ENCODE measurements around the gene MAP3K7CL. TPM values are rescaled to one million over a fixed set of nuclear protein-coding genes. Genes with fewer than 3 reads are reported as not detected.

MAP3K7CL gene
- total RNA-seq, 1 donor: 119 TPM

DNA sequence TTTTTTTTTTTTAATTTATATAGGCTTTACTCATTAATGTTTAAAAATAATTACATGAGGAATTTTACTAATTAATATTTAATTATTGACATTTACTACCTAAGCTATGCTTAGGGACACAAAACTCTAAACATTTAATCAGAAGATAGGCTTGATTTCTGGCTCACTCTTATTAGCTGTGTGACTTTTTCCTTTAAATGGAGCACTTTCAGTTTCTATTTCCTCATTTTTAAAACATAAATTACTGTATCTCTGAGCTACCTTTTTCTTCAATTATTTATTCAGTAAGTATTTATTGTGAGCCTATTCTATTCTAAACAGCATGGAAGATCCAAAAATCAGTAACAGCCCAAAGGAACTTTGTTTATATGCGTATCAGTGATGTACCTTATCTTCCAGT lies 40.5 kb downstream of the MAP3K7CL start:
- peaks cover 37% of the 10 kb centered on the region for H3K4me1 ChIP-seq (ENCODE audit: insufficient read depth, low read length)
- no peak overlapping the region for H3K4me3 ChIP-seq (ENCODE audit: low read length)
- no peaks in the 10 kb centered on the region for H3K9me3 ChIP-seq (ENCODE audit: low read depth, low read length)
- no peaks in the 10 kb centered on the region for H3K27me3 ChIP-seq (ENCODE audit: insufficient read depth, low read length)

DNA sequence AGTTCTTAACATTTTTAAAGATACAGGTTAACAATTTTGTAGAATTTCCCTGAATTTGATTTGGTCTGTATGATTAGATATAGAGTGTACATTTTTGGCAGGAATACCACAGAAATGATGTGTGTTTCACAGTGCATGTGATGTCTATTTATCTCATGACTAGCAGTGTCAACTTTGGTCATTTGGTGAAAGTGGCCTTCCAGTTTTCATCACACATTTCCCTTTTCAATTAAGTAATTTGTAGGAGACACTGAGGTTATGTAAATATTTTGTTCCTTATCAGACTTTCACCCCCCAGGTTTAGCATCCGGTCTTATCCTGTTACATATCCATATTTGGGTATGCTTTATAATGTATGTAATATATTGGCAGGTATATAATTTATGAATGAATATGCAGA lies 41.8 kb downstream of the MAP3K7CL start:
- peaks cover 30% of the 10 kb centered on the region for H3K4me1 ChIP-seq (ENCODE audit: insufficient read depth, low read length)
- H3K27me3 ChIP-seq (ENCODE audit: insufficient read depth, low read length): no peaks in the 10 kb centered on the region
- no peak overlapping the region for H3K4me3 ChIP-seq (ENCODE audit: low read length)
- H3K9me3 ChIP-seq (ENCODE audit: low read depth, low read length): no peaks in the 10 kb centered on the region

DNA sequence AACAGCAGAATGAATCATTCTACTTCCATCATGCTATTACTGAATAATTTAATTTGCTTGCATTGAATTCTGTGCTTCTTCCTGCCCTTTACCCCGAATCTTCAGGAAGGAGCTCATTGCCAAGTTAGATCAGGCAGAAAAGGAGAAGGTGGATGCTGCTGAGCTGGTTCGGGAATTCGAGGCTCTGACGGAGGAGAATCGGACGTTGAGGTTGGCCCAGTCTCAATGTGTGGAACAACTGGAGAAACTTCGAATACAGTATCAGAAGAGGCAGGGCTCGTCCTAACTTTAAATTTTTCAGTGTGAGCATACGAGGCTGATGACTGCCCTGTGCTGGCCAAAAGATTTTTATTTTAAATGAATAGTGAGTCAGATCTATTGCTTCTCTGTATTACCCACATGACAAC lies 44.2 kb downstream of the MAP3K7CL start:
- Histone ChIP-seq H3K27me3 (ENCODE audit: insufficient read depth, low read length) (no peaks in the 10 kb centered on the region), H3K4me3 (ENCODE audit: low read length) (no peak overlapping the region), H3K9me3 (ENCODE audit: low read depth, low read length) (no peaks in the 10 kb centered on the region), H3K4me1 (ENCODE audit: insufficient read depth, low read length) (peaks cover 20% of the 10 kb centered on the region)

DNA sequence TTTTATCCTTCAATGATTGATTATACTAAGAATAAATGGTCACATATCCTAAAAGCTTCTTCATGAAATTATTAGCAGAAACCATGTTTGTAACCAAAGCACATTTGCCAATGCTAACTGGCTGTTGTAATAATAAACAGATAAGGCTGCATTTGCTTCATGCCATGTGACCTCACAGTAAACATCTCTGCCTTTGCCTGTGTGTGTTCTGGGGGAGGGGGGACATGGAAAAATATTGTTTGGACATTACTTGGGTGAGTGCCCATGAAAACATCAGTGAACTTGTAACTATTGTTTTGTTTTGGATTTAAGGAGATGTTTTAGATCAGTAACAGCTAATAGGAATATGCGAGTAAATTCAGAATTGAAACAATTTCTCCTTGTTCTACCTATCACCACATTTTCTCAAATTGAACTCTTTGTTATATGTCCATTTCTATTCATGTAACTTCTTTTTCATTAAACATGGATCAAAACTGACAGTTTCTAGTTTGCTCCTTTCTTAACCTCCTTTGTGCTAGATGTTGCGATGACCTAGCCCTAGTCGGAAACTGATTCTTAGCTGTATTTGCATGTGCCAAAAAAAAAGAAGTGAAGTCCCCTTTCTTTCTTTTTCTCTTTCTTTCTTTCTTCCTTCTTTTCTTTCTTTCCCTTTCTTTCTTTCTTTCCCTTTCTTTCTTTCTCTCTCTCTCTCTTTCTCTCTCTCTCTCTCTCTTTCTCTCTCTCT lies 45.1 kb downstream of the MAP3K7CL start:
- Histone ChIP-seq H3K27me3 (ENCODE audit: insufficient read depth, low read length) (no peaks in the 10 kb centered on the region), H3K4me3 (ENCODE audit: low read length) (no peak overlapping the region), H3K9me3 (ENCODE audit: low read depth, low read length) (no peaks in the 10 kb centered on the region), H3K4me1 (ENCODE audit: insufficient read depth, low read length) (peaks cover 16% of the 10 kb centered on the region)

DNA sequence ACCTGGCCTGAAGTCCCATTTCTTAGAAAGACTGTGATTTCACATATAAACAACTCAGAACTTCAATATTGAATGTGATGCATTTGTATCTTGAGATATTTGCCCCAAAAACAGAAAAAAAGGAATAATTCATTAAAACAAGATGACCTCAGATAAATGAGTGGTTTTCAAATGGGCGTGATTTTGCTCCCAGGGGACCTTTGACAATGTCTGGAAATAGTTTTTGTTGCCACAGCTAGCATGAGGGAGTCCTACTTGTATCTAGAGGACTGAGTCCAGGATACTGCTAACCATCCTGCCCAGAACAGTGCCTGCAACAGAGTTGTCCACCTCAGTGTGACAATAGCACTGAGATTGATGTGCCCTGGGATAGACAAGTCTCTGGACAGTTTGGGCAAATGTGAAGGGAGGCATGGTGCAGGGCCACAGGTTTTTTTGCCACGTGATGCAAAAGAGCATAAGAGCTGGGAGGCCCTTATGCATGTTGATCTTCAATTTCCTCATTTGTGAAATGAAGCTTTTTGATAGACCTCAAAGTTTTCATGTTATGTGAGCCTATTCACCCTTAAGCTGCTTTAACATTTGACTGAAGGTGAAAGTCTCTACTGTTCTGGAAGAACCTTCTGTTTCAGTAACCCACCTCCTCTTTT lies 46.2 kb downstream of the MAP3K7CL start:
- Histone ChIP-seq H3K9me3 (ENCODE audit: low read depth, low read length) (no peaks in the 10 kb centered on the region), H3K4me1 (ENCODE audit: insufficient read depth, low read length) (peaks cover 12% of the 10 kb centered on the region), H3K4me3 (ENCODE audit: low read length) (no peak overlapping the region), H3K27me3 (ENCODE audit: insufficient read depth, low read length) (no peaks in the 10 kb centered on the region)

DNA sequence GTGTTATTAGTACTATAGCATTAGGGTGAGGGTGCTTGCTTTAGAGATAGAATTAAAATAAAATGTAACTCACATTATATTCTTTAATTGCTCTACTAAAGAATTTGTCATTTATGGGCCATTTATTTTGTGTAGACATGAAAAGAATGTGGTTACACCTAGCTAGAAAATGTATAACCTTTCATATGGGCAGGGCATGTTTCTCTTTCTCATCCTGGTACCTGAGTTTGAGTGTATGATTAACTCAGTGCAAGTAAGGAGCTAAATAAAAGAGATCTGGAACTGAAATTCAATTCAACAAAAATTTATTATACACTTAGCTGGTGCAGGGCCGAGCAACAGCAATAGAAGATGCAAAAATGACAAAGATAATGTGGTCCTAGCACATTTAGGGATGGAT lies 47.4 kb downstream of the MAP3K7CL start:
- H3K4me1 ChIP-seq (ENCODE audit: insufficient read depth, low read length): peaks cover 20% of the 10 kb centered on the region
- H3K4me3 ChIP-seq (ENCODE audit: low read length): no peak overlapping the region
- H3K9me3 ChIP-seq (ENCODE audit: low read depth, low read length): no peaks in the 10 kb centered on the region
- H3K27me3 ChIP-seq (ENCODE audit: insufficient read depth, low read length): no peaks in the 10 kb centered on the region

DNA sequence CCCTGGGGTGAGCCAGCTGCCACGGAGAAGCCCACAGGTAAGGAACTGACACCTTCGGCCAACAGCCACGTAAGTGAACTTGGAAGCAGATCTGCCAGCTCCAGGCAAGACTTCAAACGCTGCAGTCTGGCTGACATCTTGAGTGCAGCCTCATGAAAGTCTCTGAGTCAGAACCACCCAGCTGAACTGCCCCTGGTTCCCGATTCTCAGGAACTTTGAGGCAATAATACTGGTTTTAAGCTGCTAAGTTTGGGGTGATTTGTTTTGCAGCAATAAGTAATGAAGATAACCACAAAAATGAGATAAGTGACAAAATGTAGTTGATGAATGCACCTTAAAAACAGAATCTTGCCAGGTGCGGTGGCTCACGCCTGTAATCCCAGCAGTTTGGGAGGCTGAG lies 48.5 kb downstream of the MAP3K7CL start:
- Histone ChIP-seq H3K4me1 (ENCODE audit: insufficient read depth, low read length) (peaks cover 31% of the 10 kb centered on the region), H3K4me3 (ENCODE audit: low read length) (no peak overlapping the region), H3K9me3 (ENCODE audit: low read depth, low read length) (no peaks in the 10 kb centered on the region), H3K27me3 (ENCODE audit: insufficient read depth, low read length) (no peaks in the 10 kb centered on the region)

DNA sequence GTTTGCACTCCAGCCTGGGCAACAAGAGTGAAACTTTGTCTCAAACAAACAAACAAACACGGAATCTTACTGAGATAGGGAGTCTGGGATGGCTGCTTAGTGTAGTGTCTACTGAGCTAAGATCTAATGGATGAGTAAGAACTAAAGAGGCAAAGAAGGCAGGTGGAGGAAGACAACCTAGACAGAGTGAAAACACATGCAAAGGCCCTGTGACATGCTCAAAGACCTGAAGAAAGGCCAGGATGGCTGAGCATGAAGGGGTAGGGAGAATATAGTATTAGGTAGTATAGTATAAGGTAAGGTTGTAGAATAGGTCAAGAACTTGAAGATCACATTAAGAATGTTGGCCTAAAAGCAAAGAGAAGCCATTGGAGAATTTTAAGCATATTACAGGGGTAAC lies 49.1 kb downstream of the MAP3K7CL start:
- Histone ChIP-seq H3K9me3 (ENCODE audit: low read depth, low read length) (no peaks in the 10 kb centered on the region), H3K27me3 (ENCODE audit: insufficient read depth, low read length) (no peaks in the 10 kb centered on the region), H3K4me1 (ENCODE audit: insufficient read depth, low read length) (peaks cover 36% of the 10 kb centered on the region), H3K4me3 (ENCODE audit: low read length) (no peak overlapping the region)

DNA sequence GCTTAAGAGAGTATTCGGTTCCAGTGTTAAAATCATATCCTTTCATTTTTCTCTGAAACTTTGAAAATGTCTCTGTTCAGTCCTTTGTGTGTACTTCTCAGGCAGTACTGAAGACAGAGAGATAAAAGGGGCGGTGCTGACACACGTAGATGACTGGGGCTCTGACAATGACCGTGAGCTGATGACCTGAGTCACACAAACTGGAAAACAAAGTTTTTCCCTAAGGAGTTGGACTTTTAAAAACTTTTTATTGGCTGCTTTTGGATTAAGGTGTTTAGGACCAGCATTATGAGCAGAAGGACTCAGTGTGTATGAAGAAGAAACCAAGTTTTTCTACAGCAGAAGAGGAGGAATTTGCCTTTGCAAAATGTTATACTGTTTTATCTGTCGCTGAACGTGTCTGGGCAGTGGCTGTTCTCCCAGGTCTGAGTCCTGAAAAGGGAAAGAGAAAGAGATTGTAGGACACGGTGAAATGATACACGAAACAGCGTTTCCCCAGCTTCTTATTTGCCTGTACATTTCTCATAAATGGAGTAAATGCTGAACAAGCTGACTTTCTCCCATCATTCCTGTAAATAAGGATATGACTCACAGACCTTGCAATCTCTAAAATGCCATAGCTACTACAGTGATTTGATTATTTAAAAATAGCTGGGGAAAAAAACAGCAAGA lies 51.5 kb downstream of the MAP3K7CL start:
- no peaks in the 10 kb centered on the region for H3K9me3 ChIP-seq (ENCODE audit: low read depth, low read length)
- H3K4me1 ChIP-seq (ENCODE audit: insufficient read depth, low read length): peaks cover 45% of the 10 kb centered on the region
- no peaks in the 10 kb centered on the region for H3K27me3 ChIP-seq (ENCODE audit: insufficient read depth, low read length)
- H3K4me3 ChIP-seq (ENCODE audit: low read length): no peak overlapping the region

DNA sequence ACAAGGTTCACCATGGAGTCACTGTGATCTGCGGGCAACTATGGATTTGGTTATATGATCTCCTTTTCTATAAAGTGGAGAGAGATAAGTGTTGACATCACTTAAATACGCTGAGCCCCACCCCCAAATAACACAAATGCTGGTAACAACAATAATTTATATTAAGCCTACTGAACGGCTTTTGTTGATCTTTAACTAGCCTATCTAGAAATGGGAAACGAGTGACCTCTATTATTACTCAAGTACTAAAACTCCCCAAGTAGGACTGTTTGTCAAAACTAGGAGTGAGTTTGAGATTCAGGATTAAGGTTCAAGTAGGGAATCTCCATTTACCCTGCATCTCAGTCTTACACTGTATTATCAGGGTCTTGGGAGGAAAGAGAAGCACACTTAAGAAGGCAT lies 52.2 kb downstream of the MAP3K7CL start:
- H3K4me3 ChIP-seq (ENCODE audit: low read length): no peak overlapping the region
- peaks cover 52% of the 10 kb centered on the region for H3K4me1 ChIP-seq (ENCODE audit: insufficient read depth, low read length)
- no peaks in the 10 kb centered on the region for H3K27me3 ChIP-seq (ENCODE audit: insufficient read depth, low read length)
- no peaks in the 10 kb centered on the region for H3K9me3 ChIP-seq (ENCODE audit: low read depth, low read length)

DNA sequence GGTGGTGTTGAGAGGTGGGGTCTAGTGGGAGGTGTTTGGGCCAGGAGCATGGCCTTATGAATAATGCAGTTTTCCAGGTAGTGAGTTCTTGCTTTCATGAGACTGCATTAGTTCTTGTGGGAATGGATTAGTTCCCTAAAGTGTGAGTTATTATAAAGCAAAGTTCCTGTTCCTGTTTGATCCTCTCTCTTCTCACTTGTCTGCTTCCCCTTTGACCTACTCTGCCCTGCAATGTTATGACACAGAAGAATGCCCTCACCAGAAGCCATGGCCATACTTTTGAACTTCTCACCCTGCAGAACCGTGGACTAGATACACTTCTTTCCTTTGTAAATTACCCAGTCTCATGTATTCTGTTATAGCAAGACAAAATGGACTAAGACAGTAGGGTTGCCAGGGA lies 53.6 kb downstream of the MAP3K7CL start:
- H3K4me1 ChIP-seq (ENCODE audit: insufficient read depth, low read length): peaks cover 55% of the 10 kb centered on the region
- no peaks in the 10 kb centered on the region for H3K9me3 ChIP-seq (ENCODE audit: low read depth, low read length)
- H3K4me3 ChIP-seq (ENCODE audit: low read length): no peak overlapping the region

DNA sequence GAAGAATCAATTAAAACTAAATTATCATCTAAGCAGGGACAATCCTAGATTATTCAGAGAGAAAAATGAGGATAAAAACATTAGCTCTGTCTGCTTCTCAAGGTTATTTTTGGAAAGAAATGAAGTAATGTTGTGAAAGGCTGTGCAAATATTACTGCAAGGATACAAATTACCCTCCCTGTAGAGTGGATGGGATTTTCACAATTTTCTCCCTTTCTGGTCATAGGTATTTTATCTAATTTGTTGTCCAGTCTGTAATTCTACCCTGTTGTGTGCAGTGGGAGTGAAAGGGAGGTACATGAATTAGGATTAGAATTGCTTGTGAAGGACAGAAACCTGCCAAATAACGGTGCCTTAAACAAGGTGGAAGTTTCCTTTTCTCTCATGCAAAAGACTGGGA lies 54.7 kb downstream of the MAP3K7CL start:
- H3K4me1 ChIP-seq (ENCODE audit: insufficient read depth, low read length): peaks cover 62% of the 10 kb centered on the region
- H3K9me3 ChIP-seq (ENCODE audit: low read depth, low read length): no peaks in the 10 kb centered on the region
- no peak overlapping the region for H3K4me3 ChIP-seq (ENCODE audit: low read length)
- no peaks in the 10 kb centered on the region for H3K27me3 ChIP-seq (ENCODE audit: insufficient read depth, low read length)

More for the DNA sequence above, 53.6 kb downstream of the MAP3K7CL start:
- H3K27me3 ChIP-seq (ENCODE audit: insufficient read depth, low read length): no peaks in the 10 kb centered on the region

DNA sequence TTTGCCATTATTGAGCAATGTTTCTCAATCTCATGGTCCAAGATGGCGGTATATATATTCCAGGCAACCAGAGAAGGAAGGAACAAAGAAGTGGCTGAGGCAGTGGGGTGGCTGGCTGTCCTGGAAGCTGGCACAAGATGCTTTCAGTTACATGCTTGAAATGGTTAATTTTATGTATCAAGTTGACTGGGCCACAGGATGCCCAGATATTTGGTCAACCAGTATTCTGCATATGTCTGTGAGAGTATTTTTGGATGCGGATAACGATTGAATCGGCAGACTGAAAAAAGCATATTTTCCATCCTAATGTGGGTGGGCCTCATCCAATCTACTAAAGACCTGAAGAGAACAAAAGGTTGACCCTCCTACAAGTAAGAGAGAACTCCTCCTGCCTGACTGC lies 55.2 kb downstream of the MAP3K7CL start:
- H3K27me3 ChIP-seq (ENCODE audit: insufficient read depth, low read length): no peaks in the 10 kb centered on the region
- H3K4me1 ChIP-seq (ENCODE audit: insufficient read depth, low read length): peaks cover 66% of the 10 kb centered on the region
- H3K4me3 ChIP-seq (ENCODE audit: low read length): no peak overlapping the region

DNA sequence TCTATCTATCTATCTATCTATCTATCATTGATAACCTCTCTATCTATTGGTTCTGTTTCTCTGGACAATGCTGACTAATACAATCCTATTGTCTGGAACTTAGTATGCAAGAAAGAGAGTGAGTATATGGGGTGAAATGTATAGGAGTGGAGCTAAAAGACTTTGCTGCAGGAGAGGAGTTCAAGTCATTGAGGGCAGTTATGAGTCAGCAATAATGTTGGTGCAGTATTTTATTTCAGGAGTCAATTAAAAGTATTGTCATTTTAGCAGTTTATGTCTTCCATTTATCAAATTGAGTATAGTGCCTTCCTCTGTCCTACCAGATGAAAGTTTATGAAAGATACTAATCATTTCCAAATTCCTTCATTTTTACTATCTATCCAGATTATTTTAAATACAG lies 55.8 kb downstream of the MAP3K7CL start:
- no peaks in the 10 kb centered on the region for H3K27me3 ChIP-seq (ENCODE audit: insufficient read depth, low read length)
- peaks cover 70% of the 10 kb centered on the region for H3K4me1 ChIP-seq (ENCODE audit: insufficient read depth, low read length)
- no peaks in the 10 kb centered on the region for H3K9me3 ChIP-seq (ENCODE audit: low read depth, low read length)
- no peak overlapping the region for H3K4me3 ChIP-seq (ENCODE audit: low read length)

More for the DNA sequence above, 55.2 kb downstream of the MAP3K7CL start:
- no peaks in the 10 kb centered on the region for H3K9me3 ChIP-seq (ENCODE audit: low read depth, low read length)

DNA sequence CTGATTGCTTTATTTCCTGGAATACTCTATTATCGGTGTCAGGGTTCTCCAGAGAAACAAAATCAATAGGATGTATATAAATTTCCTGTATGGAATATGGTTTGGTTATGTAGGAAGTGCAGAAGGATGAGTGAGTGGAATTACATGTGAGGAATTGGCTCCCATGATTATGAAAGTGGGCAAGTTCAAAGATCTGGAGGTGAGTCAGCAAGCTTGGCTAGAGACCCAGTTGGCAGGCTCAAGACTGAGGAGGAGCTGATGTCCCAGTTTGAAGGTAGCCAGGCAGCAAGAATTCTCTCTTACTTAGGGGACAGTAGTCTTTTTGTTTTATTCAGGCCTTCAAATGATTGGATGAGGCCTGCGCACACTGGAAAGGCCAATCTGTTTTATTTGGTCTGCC lies 57.5 kb downstream of the MAP3K7CL start:
- H3K27me3 ChIP-seq (ENCODE audit: insufficient read depth, low read length): no peaks in the 10 kb centered on the region

More for the DNA sequence above, 57.5 kb downstream of the MAP3K7CL start:
- H3K9me3 ChIP-seq (ENCODE audit: low read depth, low read length): no peaks in the 10 kb centered on the region
- no peak overlapping the region for H3K4me3 ChIP-seq (ENCODE audit: low read length)
- peaks cover 63% of the 10 kb centered on the region for H3K4me1 ChIP-seq (ENCODE audit: insufficient read depth, low read length)
